B cell (primary cell): ENCODE results near the gene PLEKHM1.
"Not testable (repeated sequence)": the region's sequence is repeated elsewhere in the genome, so short reads cannot be mapped to it uniquely, and the experiment has no call there.

ENCODE experiments used
- CTCF ChIP-seq: fragments of 200-600 bp; IDR thresholded peaks from one replicate; pipeline ENCODE4 v1.8.0; 2022; ENCODE audit warnings: antibody characterized with exemption, mild to moderate bottlenecking
- EZH2 ChIP-seq: IDR thresholded peaks from 2 replicates; pipeline ENCODE4 v1.6.1; 2012; ENCODE audit warnings: borderline replicate concordance, low read depth, mild to moderate bottlenecking, moderate library complexity, low read length; ENCODE audit not compliant: insufficient read depth, poor library complexity, severe bottlenecking

- TF ChIP-seq CTCF, EZH2: not testable (repeated sequence)
Measured at GRCh38 chr17:45447650-45448049, 42.9 kb downstream of the PLEKHM1 start.
